Astrocyte (in vitro differentiated cells and primary cell): ENCODE data around the gene PLB1. TPM values are rescaled to one million over a fixed set of nuclear protein-coding genes. Genes with fewer than 3 reads are reported as not detected.

Experiments used
- DNase-seq: peaks from one replicate; pipeline ENCODE4 v3.0.0-alpha.2; 2010; ENCODE audit warnings: low read depth
- FAIRE-seq: peaks from 2 replicates; lab custom pipeline; 2011; peaks lifted over from hg19 to GRCh38; lab: Jason Lieb, UNC
- H2AFZ ChIP-seq: 2 replicates; pipeline ENCODE4 v1.6.0; 2012; ENCODE audit warnings: low read depth, low read length, inconsistent platforms
- H3K27ac ChIP-seq: 2 replicates; pipeline ENCODE4 v1.5.1; 2011; ENCODE audit warnings: low read depth, low read length, inconsistent platforms
- H3K27me3 ChIP-seq: 2 replicates; pipeline ENCODE4 v1.6.0; 2011; ENCODE audit warnings: low read length, inconsistent platforms; ENCODE audit not compliant: insufficient read depth
- H3K36me3 ChIP-seq: 2 replicates; pipeline ENCODE4 v1.5.1; 2011; ENCODE audit warnings: low read length, inconsistent platforms; ENCODE audit not compliant: insufficient read depth
- H3K4me1 ChIP-seq: 2 replicates; pipeline ENCODE4 v1.5.1; 2011; ENCODE audit warnings: low read length, inconsistent platforms; ENCODE audit not compliant: insufficient read depth
- H3K4me2 ChIP-seq: 2 replicates; pipeline ENCODE4 v1.6.0; 2012; ENCODE audit warnings: low read length, inconsistent platforms
- H3K4me3 ChIP-seq: 2 replicates; pipeline ENCODE4 v1.5.1; 2011; ENCODE audit warnings: low read depth, mild to moderate bottlenecking, low read length, inconsistent platforms; ENCODE audit not compliant: insufficient read depth
- H3K79me2 ChIP-seq: 2 replicates; pipeline ENCODE4 v1.6.0; 2012; ENCODE audit warnings: mild to moderate bottlenecking, low read length, inconsistent platforms; ENCODE audit not compliant: insufficient read depth
- H3K9ac ChIP-seq: 2 replicates; pipeline ENCODE4 v1.6.0; 2012; ENCODE audit warnings: mild to moderate bottlenecking, low read length, inconsistent platforms
- H3K9me3 ChIP-seq: 2 replicates; pipeline ENCODE4 v1.5.1; 2012; ENCODE audit warnings: low read depth, mild to moderate bottlenecking, low read length, inconsistent platforms; ENCODE audit not compliant: insufficient read depth
- H4K20me1 ChIP-seq: 2 replicates; pipeline ENCODE4 v1.6.0; 2012; ENCODE audit warnings: low read length, inconsistent platforms; ENCODE audit not compliant: insufficient read depth
- H3K27ac Mint-ChIP-seq: one replicate; pipeline ENCODE4 v1.8.0; 2021; ENCODE audit warnings: mild to moderate bottlenecking, mixed read lengths; ENCODE audit not compliant: unreplicated experiment
- H3K27me3 Mint-ChIP-seq: one replicate; pipeline ENCODE4 v1.8.0; 2021; ENCODE audit warnings: low read depth, mixed read lengths; ENCODE audit not compliant: unreplicated experiment
- H3K36me3 Mint-ChIP-seq: one replicate; pipeline ENCODE4 v1.8.0; 2021; ENCODE audit warnings: low read depth, mixed read lengths; ENCODE audit not compliant: unreplicated experiment
- H3K4me1 Mint-ChIP-seq: one replicate; pipeline ENCODE4 v1.8.0; 2021; ENCODE audit warnings: low read depth, mixed read lengths; ENCODE audit not compliant: unreplicated experiment
- H3K4me3 Mint-ChIP-seq: one replicate; pipeline ENCODE4 v1.8.0; 2021; ENCODE audit warnings: mild to moderate bottlenecking, moderate library complexity, mixed read lengths; ENCODE audit not compliant: unreplicated experiment
- H3K9me3 Mint-ChIP-seq: one replicate; pipeline ENCODE4 v1.8.0; 2021; ENCODE audit warnings: mild to moderate bottlenecking, mixed read lengths; ENCODE audit not compliant: unreplicated experiment
- EZH2 ChIP-seq: IDR thresholded peaks from 2 replicates; pipeline ENCODE4 v1.6.1; 2012; ENCODE audit warnings: mild to moderate bottlenecking, low read length, inconsistent platforms; ENCODE audit not compliant: insufficient read depth
- total RNA-seq: library from RNA; stranded (reverse); gene quantifications from 2 replicates; pipeline ENCODE4 v1.2.1, GENCODE V29; 2021
- TF ChIP-seq, protein P1 (sequence below): IDR thresholded peaks from 2 replicates; pipeline ENCODE4 v1.5.1; 2011; ENCODE audit warnings: low read depth, mild to moderate bottlenecking, inconsistent platforms, low read length, moderate library complexity; ENCODE audit not compliant: insufficient read depth

Gene PLB1
- total RNA-seq, 1 donor from 2014 or later: 0.98 TPM

DNA sequence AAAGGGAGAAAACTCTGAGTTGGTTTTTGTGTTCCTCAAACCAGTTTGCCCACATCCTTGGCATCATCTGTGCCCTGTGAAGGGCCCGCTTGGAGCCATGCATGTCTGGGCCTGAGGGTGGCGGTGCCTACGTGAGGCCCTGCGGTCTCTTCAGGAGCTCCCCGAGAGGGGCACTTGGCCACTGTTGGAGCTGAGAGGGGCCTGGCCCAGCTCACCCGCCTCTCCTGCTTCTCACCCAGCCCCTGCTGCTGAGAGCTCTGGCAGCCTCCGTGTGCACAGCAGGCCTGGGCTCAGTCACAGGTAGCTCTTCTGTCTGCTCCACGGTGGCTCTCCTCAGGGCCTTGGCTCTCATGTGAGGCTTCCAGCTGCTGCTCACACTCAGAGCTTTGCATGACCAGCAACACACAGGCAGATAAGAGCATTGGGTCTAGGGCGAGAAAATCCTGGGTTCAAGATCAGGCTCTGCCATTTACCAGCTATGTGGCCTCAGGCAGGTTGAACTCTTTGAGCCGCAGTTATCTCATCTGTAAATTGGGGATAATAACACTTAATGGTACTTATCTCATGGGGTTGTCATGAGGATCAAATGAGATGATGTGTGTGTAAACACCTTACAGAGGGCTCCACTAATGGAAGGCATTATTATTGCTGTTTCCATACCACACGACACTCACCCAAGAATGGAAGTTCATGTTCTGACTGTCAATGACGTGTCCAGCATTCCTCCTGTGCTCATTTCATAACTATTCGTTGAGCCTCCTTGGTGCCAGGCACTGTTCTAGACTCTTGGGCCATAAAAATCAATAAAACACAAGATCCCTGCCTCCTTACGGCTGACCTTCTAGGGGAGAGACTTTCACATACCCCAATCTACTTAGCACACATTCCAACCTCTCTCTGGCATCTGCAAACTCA, 41.6 kb upstream of the PLB1 start:
- peaks cover 9% of the 10 kb centered on the region for H3K4me1 Mint-ChIP-seq

DNA sequence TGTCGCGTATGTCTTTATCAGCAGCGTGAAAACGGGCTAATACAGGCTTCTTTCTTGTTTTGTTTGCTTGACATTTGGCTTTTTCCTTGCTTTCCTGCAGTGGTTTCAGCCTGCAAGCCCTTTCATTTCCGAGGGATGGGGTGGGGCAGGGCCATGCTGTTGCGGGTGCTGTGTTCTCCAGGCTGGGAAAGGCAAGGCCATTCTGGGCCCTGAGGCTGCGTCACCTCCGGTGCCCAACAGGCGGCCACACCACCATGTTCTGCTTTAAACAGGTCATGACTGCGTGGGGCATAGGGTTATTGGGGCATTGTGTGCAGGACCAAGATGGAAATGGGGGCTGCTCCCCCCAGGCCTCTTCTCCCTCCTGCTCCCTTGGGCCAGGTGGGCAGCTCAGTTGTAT, 38.6 kb upstream of the PLB1 start:
- H3K4me3 Mint-ChIP-seq: no peak overlapping the region
- TF ChIP-seq EZH2: no peak
- TF ChIP-seq, protein P1, sequence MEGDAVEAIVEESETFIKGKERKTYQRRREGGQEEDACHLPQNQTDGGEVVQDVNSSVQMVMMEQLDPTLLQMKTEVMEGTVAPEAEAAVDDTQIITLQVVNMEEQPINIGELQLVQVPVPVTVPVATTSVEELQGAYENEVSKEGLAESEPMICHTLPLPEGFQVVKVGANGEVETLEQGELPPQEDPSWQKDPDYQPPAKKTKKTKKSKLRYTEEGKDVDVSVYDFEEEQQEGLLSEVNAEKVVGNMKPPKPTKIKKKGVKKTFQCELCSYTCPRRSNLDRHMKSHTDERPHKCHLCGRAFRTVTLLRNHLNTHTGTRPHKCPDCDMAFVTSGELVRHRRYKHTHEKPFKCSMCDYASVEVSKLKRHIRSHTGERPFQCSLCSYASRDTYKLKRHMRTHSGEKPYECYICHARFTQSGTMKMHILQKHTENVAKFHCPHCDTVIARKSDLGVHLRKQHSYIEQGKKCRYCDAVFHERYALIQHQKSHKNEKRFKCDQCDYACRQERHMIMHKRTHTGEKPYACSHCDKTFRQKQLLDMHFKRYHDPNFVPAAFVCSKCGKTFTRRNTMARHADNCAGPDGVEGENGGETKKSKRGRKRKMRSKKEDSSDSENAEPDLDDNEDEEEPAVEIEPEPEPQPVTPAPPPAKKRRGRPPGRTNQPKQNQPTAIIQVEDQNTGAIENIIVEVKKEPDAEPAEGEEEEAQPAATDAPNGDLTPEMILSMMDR: no peak
- H3K4me3 ChIP-seq: no peak overlapping the region
- peak overlapping the region; percentile 80 for H3K27ac Mint-ChIP-seq
- H3K4me1 Mint-ChIP-seq: no peaks in the 10 kb centered on the region
- H3K36me3 ChIP-seq: no peaks in the 10 kb centered on the region
- H3K79me2 ChIP-seq: no peaks in the 10 kb centered on the region
- no peak for DNase-seq
- no peaks in the 10 kb centered on the region for H3K9me3 ChIP-seq
- H2AFZ ChIP-seq: no peak overlapping the region
- peaks cover 3% of the 10 kb centered on the region for H3K9me3 Mint-ChIP-seq
- H3K27me3 Mint-ChIP-seq: peaks cover 3% of the 10 kb centered on the region
- H3K27me3 ChIP-seq: no peaks in the 10 kb centered on the region
- H3K4me2 ChIP-seq: no peak overlapping the region
- no peaks in the 10 kb centered on the region for H3K4me1 ChIP-seq
- no peak for FAIRE-seq
- H4K20me1 ChIP-seq: no peaks in the 10 kb centered on the region
- H3K27ac ChIP-seq: no peak overlapping the region
- H3K9ac ChIP-seq: no peak overlapping the region
- H3K36me3 Mint-ChIP-seq: peaks cover 2% of the 10 kb centered on the region

More for the DNA sequence above, 41.6 kb upstream of the PLB1 start:
- Histone ChIP-seq H4K20me1 (no peaks in the 10 kb centered on the region), H3K4me2 (no peak overlapping the region), H3K4me1 (peaks cover 9% of the 10 kb centered on the region), H3K9ac (no peak overlapping the region), H3K4me3 (no peak overlapping the region), H3K27ac (no peak overlapping the region), H3K79me2 (no peaks in the 10 kb centered on the region), H3K36me3 (no peaks in the 10 kb centered on the region), H3K27me3 (no peaks in the 10 kb centered on the region), H2AFZ (no peak overlapping the region), H3K9me3 (no peaks in the 10 kb centered on the region)
- no peak for FAIRE-seq
- no peak for TF ChIP-seq EZH2
- TF ChIP-seq, protein P1: no peak
- no peaks in the 10 kb centered on the region for H3K9me3 Mint-ChIP-seq
- DNase-seq: no peak
- H3K27ac Mint-ChIP-seq: peak overlapping the region; percentile 4
- peaks cover 3% of the 10 kb centered on the region for H3K27me3 Mint-ChIP-seq
- H3K4me3 Mint-ChIP-seq: no peak overlapping the region
- peaks cover 4% of the 10 kb centered on the region for H3K36me3 Mint-ChIP-seq

DNA sequence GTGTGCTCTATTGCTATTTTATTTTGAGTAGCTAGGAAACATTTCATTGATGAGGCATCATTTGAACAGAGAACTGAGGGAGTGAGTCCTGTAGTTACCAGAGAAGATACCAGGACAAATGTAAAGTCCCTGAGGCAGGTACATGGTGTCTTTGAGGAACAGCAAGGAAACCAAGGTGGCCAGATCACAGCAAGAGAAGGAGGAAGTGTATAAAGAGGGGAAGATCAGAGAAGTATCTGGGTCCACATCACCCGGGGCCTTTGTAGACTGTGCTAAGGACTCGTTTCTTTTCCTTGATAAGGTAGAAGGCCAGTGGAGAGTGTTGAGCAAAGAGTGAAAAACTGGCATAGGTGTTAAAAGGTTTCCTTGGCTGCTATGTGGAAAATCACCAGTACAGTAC, 34.8 kb upstream of the PLB1 start:
- H3K27ac Mint-ChIP-seq: no peak overlapping the region
- Histone ChIP-seq H3K9me3 (no peaks in the 10 kb centered on the region), H3K79me2 (no peaks in the 10 kb centered on the region), H2AFZ (no peak overlapping the region), H3K4me1 (no peaks in the 10 kb centered on the region), H3K9ac (no peak overlapping the region), H3K4me3 (no peak overlapping the region), H3K36me3 (no peaks in the 10 kb centered on the region), H3K27me3 (no peaks in the 10 kb centered on the region), H4K20me1 (no peaks in the 10 kb centered on the region), H3K4me2 (no peak overlapping the region), H3K27ac (no peak overlapping the region)
- no peak for TF ChIP-seq EZH2
- TF ChIP-seq, protein P1: no peak
- no peak for DNase-seq
- H3K4me1 Mint-ChIP-seq: peaks cover 6% of the 10 kb centered on the region
- no peak for FAIRE-seq
- H3K27me3 Mint-ChIP-seq: no peaks in the 10 kb centered on the region
- H3K4me3 Mint-ChIP-seq: no peak overlapping the region
- H3K9me3 Mint-ChIP-seq: peaks cover 5% of the 10 kb centered on the region
- peaks cover 2% of the 10 kb centered on the region for H3K36me3 Mint-ChIP-seq
